Parathyroid adenoma (tissue), 2 donors: Measurements from ENCODE around the gene GLYR1.
A peak's percentile ranks its signal among the peaks of the same experiment; 100 is the strongest.

Experiments used
- H2AFZ ChIP-seq: fragments of 300-600 bp; sonication (generic); one replicate; pipeline ENCODE4 v1.7.0; 2017; ENCODE audit warnings: antibody characterized with exemption, mild to moderate bottlenecking
- H3K27ac ChIP-seq: fragments of 300-600 bp; sonication (generic); one replicate; pipeline ENCODE4 v1.7.0; 2017
- H3K27me3 ChIP-seq: fragments of 300-600 bp; sonication (generic); one replicate; pipeline ENCODE4 v1.7.0; 2017; ENCODE audit warnings: low read length; ENCODE audit not compliant: control insufficient read depth, insufficient read depth
- H3K36me3 ChIP-seq: fragments of 300-600 bp; sonication (generic); one replicate; pipeline ENCODE4 v1.7.0; 2017; ENCODE audit warnings: low read length; ENCODE audit not compliant: control insufficient read depth, insufficient read depth
- H3K4me1 ChIP-seq: fragments of 300-600 bp; sonication (generic); one replicate; pipeline ENCODE4 v1.7.0; 2017; ENCODE audit warnings: control low read depth
- H3K4me2 ChIP-seq: fragments of 300-600 bp; sonication (generic); one replicate; pipeline ENCODE4 v1.7.0; 2017; ENCODE audit warnings: low read length
- H3K4me3 ChIP-seq: fragments of 300-600 bp; sonication (generic); one replicate; pipeline ENCODE4 v1.7.0; 2017; ENCODE audit warnings: low read depth, low read length
- H3K79me2 ChIP-seq: fragments of 300-600 bp; sonication (generic); one replicate; pipeline ENCODE4 v1.7.0; 2017; ENCODE audit warnings: control low read depth
- H3K9ac ChIP-seq: fragments of 300-600 bp; sonication (generic); one replicate; pipeline ENCODE4 v1.7.0; 2017; ENCODE audit warnings: mild to moderate bottlenecking
- H3K9me3 ChIP-seq: fragments of 300-600 bp; sonication (generic); one replicate; pipeline ENCODE4 v1.7.0; 2017; ENCODE audit warnings: low read length; ENCODE audit not compliant: control insufficient read depth
- CTCF ChIP-seq: fragments of 300-600 bp; sonication (generic); IDR thresholded peaks from one replicate; pipeline ENCODE4 v1.7.0; 2017; ENCODE audit warnings: antibody characterized with exemption, mild to moderate bottlenecking
- donor health status: primary hyperparathyroidism.

GLYR1 gene

GRCh38 chr16:4801051-4801961 is 45.8 kb downstream of the GLYR1 start:
- TF ChIP-seq CTCF: no peak
- peak overlapping the region; percentile 92 for H3K4me3 ChIP-seq
- no peak overlapping the region for H3K9ac ChIP-seq
- no peaks in the 10 kb centered on the region for H3K27me3 ChIP-seq
- peak overlapping the region; percentile 79 for H3K27ac ChIP-seq
- H3K4me2 ChIP-seq: peak overlapping the region; percentile 96
- H2AFZ ChIP-seq: peak overlapping the region; percentile 91
- H3K4me1 ChIP-seq: peaks cover 10% of the 10 kb centered on the region
- no peaks in the 10 kb centered on the region for H3K9me3 ChIP-seq
- no peaks in the 10 kb centered on the region for H3K79me2 ChIP-seq
- no peaks in the 10 kb centered on the region for H3K36me3 ChIP-seq

GRCh38 chr16:4800290-4801041 is 46.6 kb downstream of the GLYR1 start:
- no peak overlapping the region for H3K4me3 ChIP-seq

GRCh38 chr16:4799171-4799855 is 47.8 kb downstream of the GLYR1 start:
- Histone ChIP-seq H3K27ac (no peak overlapping the region), H3K27me3 (no peaks in the 10 kb centered on the region), H3K36me3 (no peaks in the 10 kb centered on the region), H3K9ac (no peak overlapping the region), H2AFZ (no peak overlapping the region), H3K4me1 (peaks cover 10% of the 10 kb centered on the region), H3K79me2 (no peaks in the 10 kb centered on the region), H3K4me2 (no peak overlapping the region), H3K4me3 (no peak overlapping the region), H3K9me3 (no peaks in the 10 kb centered on the region)
- no peak for TF ChIP-seq CTCF

More at GRCh38 chr16:4800290-4801041, 46.6 kb downstream of the GLYR1 start:
- Histone ChIP-seq H3K27ac (no peak overlapping the region), H3K4me2 (no peak overlapping the region), H3K79me2 (no peaks in the 10 kb centered on the region), H3K4me1 (peaks cover 10% of the 10 kb centered on the region), H3K9me3 (no peaks in the 10 kb centered on the region), H3K27me3 (no peaks in the 10 kb centered on the region), H3K9ac (no peak overlapping the region), H2AFZ (no peak overlapping the region), H3K36me3 (no peaks in the 10 kb centered on the region)
- no peak for TF ChIP-seq CTCF

- no peak overlapping the region for H3K4me2 ChIP-seq
- no peaks in the 10 kb centered on the region for H3K79me2 ChIP-seq
- H2AFZ ChIP-seq: no peak overlapping the region
- H3K9me3 ChIP-seq: no peaks in the 10 kb centered on the region
- no peak overlapping the region for H3K9ac ChIP-seq
- no peak overlapping the region for H3K27ac ChIP-seq
- H3K27me3 ChIP-seq: no peaks in the 10 kb centered on the region
- H3K4me1 ChIP-seq: peaks cover 10% of the 10 kb centered on the region
- no peaks in the 10 kb centered on the region for H3K36me3 ChIP-seq
- no peak overlapping the region for H3K4me3 ChIP-seq
- TF ChIP-seq CTCF: no peak
Measured at GRCh38 chr16:4798456-4798855, 48.6 kb downstream of the GLYR1 start.
